GM21528 (cell line): ENCODE measurements around the gene MRM2.
A peak's percentile ranks its signal among the peaks of the same experiment; 100 is the strongest.

ENCODE experiments used
- ATAC-seq: cut with Tn5 transposase; IDR thresholded peaks from one replicate; pipeline ENCODE4 v1.9.1; 2021; ENCODE audit warnings: mild to moderate bottlenecking, moderate library complexity; ENCODE audit not compliant: unreplicated experiment, low FRiP score

MRM2 gene

DNA sequence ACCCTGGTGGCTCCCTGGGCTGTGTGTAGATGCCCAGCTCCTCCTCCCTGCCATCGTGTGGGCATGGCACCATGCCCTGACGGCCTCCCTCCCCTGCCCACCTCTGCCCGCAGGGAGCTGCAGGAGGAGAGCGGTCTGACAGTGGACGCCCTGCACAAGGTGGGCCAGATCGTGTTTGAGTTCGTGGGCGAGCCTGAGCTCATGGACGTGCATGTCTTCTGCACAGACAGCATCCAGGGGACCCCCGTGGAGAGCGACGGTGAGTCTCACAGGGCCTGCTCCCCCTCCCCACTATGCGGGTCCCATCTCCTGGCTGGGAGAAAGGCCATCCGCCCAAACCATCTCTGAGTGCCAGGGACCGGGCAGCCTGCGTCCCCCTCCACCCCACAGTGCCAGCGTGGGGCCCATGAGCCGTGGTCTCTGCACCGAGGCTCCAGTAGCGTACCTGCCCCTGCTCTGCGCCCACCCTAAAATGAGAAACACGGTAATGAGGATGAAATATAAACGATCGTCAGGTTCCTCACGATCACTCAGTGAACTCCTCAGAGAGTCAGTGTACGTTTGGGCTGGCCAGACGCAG lies 7.8 kb upstream of the MRM2 start:
- no peak for ATAC-seq

DNA sequence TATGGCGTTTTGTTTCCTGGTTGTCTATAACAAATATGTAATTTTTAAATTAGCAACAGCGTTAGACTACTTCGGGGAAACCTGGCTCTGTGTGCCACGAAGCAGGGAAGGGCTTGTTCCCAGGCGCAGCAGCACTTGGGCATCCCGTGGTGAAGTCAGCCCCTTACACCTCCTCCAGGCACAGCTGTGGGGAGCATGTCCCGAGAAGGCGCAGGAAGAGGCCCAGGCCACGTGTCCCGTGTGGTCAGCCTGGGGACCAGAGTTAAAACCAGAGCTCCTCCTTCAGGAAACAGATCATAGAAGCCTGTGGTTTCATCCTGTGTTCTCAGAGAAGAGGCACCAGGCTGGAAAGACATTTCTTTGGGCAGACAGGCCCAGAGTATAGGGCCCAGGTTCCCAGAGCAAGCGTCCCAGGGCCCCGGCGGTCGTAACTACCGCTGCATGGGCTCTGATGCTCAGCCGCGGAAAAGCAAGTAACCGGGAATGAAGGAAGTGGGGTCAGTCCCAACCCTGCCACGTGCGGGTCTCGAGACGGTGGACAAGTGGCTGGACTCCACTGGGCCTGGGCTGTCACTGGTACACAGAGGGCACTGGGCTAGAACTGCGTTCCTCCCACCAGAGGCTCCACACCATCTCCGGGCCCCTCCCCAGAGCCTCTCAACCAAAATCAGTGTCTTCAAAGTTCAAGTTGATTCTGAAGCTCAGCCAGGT lies 7.1 kb upstream of the MRM2 start:
- ATAC-seq: no peak

DNA sequence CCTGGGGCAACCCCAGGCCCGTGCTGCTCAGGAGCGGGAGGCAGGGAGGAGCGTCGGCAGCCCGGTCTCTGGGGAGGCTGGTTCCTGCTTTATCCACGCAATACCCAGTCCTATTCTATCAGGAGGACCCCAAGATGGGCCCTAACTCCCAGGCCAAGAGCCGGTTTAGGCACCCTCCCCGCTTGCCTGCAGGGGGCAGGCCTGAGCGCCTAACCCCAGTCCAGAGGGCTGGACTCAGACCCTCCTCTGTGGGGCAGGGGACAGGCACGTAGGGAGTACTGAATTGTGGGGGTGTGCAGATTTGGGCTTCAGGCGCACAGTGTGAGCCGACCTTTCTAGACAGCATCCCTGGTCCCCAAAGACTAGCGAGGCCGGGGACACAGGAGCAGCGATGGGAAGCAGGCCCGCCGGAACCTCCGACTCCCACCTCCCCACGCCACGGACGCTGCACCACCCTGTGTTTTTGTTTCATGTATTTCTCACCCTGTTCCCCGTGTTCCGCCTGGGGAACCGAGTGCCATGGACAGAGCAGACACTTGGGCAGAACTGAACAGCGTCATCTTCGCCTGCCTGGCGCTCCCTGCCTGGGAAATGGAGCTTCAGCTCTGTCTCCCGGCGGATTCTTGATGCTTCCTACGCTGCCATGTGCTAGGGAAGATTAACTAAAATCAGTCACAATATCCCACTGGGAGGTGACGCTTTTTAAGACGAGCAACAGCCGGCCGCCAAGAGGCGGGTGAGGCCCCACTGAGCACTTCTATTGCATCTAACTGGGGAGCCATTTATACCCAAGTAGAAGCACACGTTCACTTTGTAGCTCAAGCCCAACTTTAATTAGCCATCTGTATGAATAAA lies 5.4 kb upstream of the MRM2 start:
- no peak for ATAC-seq

DNA sequence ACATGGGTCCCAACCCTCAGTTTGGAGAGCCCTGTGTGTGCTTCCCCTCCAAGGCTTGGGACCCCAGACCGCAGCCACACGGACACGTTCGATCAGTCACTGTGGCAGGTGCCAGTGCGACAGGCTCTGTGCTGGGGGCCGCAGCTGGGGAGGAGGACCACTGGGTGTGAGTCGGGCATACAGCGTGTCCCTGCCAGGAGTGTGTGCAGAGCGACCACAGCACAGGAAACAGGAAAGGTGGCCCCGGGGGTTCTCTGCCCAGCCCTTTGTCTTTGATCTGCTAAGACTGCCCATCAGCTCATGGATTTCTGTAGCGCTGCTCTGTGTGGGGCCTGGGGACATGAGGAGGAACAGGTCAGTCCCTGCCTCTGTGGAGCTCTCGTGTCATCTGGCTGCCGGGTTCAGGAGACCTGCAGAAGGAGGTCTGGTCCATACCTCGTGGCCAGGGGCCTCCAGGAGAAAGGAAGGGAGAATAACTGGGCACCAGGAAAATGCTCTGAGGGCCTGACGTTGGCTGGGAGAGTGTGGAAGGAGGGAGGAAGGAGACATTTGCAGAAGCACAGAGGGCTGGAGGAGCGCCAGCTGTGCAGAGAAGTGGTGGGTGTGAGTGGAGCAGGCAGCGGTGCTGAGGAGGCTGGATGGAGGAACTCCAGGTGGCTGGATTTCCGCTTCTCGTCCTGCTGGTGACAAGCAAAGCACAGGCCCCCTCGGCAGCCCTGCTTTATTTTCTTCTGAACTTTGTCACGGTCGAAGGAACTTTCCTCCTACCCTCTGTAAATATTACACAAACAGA lies 4.1 kb upstream of the MRM2 start:
- no peak for ATAC-seq

DNA sequence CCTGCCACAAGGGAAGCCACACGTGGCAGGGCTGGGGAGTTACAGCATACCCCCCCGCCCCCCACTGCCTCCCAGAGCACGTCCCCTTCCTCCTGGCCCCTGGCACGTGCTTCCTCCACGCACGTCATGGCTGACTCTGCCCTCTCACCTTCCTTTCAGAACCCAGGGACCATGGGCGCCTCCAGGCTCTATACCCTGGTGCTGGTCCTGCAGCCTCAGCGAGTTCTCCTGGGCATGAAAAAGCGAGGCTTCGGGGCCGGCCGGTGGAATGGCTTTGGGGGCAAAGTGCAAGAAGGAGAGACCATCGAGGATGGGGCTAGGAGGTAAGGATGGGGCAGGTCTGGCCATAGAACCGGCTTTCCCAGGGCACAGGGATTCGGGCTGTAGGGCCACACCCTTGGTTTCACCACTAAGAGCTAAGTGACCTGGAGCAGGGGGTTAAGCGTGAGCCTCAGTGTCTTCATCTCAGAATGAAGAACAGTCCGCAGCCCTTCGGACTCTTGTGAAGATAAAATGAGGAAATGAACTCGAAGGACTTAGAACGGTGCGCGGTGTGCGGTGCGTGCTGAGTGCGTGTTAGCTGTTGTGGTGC lies 2.5 kb upstream of the MRM2 start:
- ATAC-seq: no peak

DNA sequence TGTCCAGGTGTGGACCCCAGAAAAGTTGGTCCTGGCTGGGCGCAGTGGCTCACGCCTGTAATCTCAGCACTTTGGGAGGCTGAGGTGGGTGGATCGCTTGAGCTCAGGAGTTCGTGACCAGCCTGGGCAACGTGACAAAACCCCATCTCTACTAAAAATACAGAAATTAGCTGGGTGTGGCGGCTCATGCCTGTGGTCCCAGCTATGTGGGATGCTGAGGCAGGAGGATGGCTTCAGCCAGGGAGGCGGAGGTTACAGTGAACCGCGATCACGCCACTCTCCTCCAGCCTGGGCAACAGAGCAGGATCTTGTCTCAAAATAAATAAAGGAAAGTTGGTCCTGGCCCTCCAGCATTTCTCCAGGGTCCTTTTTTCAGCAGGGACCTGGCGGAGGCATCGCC lies 1.5 kb upstream of the MRM2 start:
- ATAC-seq: no peak

DNA sequence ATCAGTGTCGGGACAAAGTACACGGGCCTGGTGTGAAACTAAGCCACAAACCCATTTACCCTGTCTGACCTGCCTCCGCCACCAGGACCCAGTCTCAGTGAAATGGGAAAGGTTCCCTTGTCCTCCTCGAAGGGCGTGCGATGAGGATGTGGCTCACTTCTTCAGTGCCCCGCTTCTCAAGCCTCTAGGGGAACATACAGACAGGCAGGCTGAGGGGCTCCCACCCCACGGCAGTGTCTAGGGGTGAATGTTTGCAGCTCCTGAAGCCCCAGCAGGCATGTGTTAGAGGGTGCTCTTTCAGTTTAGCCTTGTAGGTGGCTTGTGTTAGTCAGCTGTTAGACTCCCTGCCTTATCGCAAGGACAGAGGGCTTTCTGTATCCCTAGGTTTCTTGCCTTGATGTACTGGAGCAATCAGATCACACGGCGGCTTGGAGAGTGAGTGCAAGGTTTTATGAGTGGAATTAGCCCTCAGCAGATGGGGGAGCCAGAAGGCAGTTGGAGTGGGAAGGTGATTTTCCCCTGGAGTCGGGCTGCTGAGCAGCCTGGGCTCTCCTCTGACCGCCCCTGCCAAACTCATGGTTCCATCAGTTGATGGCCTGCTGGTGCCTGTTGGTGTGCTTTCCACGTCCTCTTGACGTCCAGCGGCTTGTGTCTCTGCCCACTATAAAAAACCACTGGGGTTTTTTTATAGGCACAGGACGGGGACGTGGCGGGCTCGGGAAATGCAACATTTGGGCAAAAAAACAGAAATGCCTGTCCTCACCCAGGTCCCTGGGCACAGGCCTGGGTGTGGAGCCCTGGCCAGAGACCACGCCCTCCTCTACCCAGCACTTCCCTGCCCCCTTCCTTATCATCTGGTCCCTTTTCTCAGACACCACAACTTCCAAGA lies 780 bp upstream of the MRM2 start:
- no peak for ATAC-seq

DNA sequence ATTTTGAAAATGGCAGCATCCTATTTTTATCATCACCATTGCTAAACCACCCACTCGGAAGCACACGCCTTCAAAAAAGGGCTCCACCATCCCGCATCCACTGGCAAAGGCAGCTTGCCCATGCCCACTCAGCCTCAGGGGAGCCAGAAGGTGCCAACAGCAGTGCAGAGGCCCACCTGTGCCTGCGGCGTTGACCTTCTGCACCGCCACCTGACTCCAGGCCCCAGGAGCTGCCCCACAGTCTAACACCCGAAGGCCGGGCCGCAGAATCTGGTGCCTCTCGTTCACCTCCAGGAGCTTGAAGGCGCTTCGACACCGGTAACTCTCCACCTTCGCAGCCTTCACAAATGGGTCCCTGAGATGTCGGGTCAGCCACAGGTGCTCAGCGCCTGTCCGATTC lies 2.8 kb downstream of the MRM2 start:
- ATAC-seq: no peak

DNA sequence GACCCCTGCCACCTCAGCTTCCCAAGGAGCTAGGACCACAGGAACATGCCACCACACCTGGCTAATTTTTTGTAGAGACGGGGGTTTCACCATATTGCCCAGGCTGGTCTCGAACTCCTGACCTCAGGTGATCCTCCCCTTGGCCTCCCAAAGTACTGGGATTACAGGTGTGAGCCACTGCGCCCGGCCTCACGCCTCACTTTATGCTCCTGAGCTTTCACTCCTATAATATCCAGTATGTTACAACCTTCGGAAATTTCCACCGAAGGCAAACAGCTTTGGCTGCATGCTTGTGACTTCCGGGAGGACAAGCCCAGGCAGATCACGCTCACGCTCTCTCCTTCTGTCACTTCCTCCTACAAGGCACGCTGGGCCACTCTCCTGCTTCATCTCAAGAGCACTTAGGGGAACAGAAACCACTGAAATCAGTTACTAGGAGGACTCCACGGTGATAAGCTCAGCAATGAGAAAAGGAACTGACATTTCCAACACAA lies 4.8 kb downstream of the MRM2 start:
- ATAC-seq: peak; percentile 58

DNA sequence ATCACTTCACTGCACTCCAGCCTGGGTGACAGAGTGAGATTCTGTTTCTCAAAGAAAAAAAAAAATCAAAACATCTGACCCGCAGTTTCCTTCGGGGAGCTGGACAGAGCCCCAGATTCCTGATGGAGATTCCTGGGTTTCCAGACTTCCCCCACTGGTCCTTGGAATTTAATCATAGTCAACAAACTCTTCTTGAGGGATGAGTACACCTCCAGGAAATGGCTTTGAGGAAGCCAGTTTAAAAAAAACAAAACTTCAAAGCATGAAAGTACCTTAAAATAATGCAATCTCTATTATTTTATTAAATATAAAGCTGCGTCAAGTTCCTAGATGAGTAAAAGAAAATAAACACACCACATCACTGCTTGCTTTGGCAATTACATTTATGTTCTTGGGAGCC lies 8.1 kb downstream of the MRM2 start:
- no peak for ATAC-seq

DNA sequence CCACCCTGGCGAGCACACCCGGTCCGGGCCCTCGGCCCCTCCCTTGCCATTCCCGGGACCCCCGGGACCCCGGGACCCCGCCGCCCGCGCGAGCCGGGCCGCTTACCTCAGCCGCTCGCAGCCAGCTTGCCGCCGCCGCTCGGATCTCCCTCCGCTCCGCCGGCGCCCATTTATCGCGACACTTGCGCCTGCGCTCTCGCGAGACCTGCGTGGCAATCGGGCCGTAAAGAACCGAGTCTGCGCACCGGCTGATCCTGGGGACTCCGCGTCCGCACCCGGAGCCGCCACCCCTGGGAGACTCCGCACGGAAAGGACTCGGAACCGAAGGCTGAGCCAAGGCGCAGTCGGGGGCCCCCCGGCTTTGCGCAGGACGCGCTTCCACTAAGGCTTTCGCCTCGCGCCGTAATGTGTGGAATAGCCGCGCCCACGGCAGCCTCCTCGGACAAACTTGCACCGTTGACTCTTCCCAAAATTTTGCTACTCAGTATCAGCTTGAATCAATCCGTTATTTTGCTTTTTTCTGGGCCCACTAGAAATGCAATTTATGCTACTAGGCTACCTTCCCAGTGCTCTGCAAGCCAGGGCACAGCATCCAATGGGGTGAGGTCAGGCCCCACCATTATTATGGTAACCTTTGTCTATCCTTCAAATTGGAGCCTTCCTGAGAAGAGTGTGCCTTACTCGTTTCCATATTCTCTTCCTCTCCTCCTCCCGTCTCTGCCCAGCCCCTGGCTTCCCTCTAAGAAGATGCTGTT lies 9.1 kb downstream of the MRM2 start, which contains the start of gene MAD1L1:
TSS of gene MAD1L1 (minus strand) at position 180 of the 755 bp plus-strand sequence. CDS start 2,812 bp downstream, outside the sequence.
- ATAC-seq: peak; percentile 68

DNA sequence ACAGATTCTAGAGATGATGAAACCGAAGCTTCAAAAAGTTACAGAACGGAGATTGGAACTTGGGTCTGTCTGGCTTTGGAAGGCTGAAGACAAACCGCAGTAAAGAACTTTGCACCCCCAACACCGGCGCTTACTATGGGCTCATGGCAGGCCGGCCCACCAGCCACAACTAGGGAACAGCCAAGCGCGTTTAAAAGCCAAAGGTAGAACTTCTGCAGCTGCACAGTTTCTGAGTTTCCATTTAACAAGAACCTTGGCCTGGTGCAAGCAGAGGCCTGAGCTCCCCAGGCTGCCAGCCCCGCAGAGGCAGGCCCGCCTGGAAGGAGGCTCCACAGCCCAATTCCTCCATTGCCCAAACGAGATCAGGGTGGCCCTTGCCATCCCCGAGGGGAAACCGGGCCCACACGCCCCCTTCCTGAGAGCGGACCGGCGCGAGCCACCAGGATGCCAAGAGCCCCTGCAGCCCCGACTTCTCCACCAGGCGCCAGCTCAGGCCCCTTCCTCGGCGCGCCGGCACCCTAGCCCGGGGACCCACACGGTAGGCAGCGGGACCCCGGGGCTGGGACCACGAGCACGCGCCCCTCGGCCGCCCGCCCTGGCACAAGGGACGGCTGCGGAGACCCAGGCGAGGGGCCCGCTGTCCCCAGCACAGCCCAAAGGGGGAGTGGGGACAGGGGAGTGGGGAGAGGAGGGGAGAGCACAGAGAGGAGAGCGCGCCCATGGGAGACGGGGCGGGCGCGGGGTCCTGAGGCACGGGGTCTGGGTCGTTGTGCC lies 9.8 kb downstream of the MRM2 start:
- ATAC-seq: peak; percentile 29

DNA sequence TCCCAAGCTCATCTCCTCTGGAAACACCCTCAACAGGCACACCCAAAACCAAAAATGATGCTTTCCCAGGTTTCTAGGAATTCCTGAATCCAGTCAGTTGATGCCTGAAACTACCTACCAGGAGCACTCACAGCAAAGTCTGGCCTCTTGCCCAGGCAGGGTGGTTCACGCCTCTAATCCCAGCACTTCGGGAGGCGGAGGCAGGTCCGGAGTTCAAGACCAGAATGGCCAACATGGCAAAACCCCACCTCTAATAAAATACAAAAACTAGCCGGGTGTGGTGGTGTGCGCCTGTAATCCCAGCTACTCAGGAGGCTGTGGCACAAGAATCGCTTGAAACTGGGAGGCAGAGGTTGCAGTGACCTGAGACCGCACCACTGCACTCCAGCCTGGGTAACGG lies 11.1 kb downstream of the MRM2 start:
- ATAC-seq: no peak

DNA sequence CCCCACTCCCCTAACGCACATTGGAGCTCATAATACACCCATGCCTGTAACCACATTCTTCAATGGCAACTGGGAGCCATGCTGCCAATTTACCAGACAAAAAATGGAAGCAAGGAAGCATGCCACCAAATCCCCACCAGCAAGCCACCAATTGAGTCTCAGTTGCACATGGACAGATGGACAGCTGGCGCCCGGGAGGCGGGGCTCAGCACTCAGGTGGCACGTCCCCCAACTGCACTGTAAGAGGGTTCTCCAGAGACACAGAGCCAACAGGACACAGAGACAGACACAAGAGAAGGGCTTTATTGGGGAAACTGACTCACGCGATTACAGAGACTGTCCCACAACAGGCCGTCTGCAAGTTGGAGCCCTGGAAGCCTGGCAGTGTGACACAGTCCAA lies 11.8 kb downstream of the MRM2 start:
- no peak for ATAC-seq

DNA sequence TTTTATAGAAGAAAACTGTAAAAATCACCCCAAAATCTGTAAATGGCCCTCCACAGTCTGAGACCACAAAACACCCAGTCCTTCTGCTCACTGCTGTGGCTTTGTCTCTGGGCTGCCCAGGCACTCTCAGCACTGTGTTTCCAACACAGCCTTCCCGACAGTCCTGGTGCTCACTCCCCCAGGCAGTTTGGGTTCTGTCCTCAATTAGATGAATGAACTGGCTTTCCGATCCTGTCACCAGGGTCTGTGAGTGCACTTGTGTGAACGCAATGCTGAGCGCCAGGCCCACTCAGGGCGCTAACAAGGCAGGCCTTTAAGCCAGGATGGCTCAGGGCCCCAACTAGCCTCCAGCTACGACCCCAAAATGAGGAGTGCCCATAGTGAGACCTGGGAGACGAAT lies 12.5 kb downstream of the MRM2 start:
- no peak for ATAC-seq

DNA sequence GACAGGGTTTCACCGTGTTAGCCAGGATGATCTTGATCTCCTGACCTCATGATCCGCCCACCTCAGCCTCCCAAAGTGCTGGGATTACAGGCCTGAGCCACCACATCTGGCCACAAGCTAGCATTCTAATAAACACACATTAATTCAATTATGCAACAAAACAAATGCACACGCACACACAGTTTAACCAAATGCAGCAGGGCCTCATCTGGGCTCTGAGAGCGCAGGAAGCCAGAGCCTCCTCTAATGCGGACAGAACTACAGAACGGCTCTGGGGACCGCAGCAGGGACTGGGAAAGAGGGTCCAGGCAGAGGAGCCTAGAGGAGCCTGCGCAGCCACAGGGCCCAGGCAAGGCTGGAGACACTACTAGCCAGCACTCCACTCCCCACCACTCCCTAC lies 13.1 kb downstream of the MRM2 start:
- no peak for ATAC-seq

DNA sequence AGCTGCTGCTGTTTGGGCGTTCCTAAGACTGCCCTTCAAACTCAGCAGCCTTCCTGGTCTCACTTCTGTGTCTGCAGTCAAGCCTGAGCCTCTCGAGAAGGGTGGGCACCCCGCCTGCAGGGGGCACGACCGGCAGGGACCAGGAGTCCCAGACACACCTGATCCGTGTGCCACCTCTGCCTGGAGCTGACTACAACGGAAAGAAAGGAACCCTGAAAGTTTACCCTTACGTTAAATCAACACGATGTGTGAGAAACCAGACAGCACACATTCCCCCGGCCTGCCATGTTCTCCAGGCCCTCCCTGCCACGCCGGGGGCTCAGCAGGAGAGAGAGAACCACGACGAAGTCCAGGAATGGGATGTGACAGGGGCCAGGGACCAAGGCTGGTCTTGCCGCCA lies 14.3 kb downstream of the MRM2 start:
- no peak for ATAC-seq

DNA sequence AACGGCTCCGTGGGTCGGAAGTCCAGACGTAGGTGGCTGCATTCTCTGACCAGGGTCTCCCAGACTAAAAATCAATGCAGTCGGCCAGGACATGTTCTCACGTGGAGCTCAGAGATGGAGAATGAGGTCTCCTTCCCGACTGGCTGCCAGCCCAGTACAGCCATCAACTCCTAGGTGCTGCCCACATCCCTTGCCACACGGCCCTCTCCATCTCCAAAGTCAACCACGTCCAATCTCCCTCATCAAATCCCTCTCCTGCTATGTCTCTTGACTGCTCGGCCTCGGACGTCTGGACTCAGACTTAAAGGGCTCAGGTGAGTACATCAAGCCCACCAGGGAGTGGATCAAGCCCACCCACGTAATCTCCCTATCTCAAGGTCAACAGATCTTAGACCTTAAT lies 16.2 kb downstream of the MRM2 start:
- no peak for ATAC-seq
